ENCODE results near the gene SEC24A.
"Not testable (repeated sequence)": the region's sequence is repeated elsewhere in the genome, so short reads cannot be mapped to it uniquely, and the experiment has no call there.

The SEC24A gene

GRCh38 chr5:134648425-134649162 lies at the start of gene SEC24A:
SEC24A (plus strand) TSS chr5:134648785; CDS start chr5:134649077, 292 bp downstream.
- peak; percentile 96 for DNase-seq

- DNase-seq: not testable (repeated sequence)
Observed at GRCh38 chr5:134599820-134600219, 48.8 kb upstream of the SEC24A start.

- DNase-seq: no peak
Observed at GRCh38 chr5:134600600-134600999, 48.0 kb upstream of the SEC24A start.

- no peak for DNase-seq
Observed at GRCh38 chr5:134603059-134603458, 45.5 kb upstream of the SEC24A start.

- no peak for DNase-seq
Observed at GRCh38 chr5:134604908-134605307, 43.7 kb upstream of the SEC24A start.

- DNase-seq: no peak
Observed at GRCh38 chr5:134606726-134607125, 41.9 kb upstream of the SEC24A start.

GRCh38 chr5:134608555-134608954 lies 40.0 kb upstream of the SEC24A start:
- DNase-seq: peak; percentile 11

GRCh38 chr5:134609232-134609851 lies 39.2 kb upstream of the SEC24A start:
- no peak for DNase-seq

- no peak for DNase-seq
Observed at GRCh38 chr5:134610725-134611124, 37.9 kb upstream of the SEC24A start.

- no peak for DNase-seq
Observed at GRCh38 chr5:134611515-134611914, 37.1 kb upstream of the SEC24A start.

- DNase-seq: no peak
Observed at GRCh38 chr5:134614450-134615085, 34.0 kb upstream of the SEC24A start.

GRCh38 chr5:134620634-134621033 lies 28.0 kb upstream of the SEC24A start:
- no peak for DNase-seq

GRCh38 chr5:134625559-134625958 lies 23.0 kb upstream of the SEC24A start:
- DNase-seq: no peak

GRCh38 chr5:134626369-134627014 lies 22.1 kb upstream of the SEC24A start:
- DNase-seq: no peak

GRCh38 chr5:134634227-134634626 lies 14.4 kb upstream of the SEC24A start:
- no peak for DNase-seq

- not testable (repeated sequence) for DNase-seq
Observed at GRCh38 chr5:134635366-134635765, 13.2 kb upstream of the SEC24A start.

GRCh38 chr5:134637116-134637721 lies 11.4 kb upstream of the SEC24A start:
- no peak for DNase-seq

GRCh38 chr5:134638760-134639201 lies 9.8 kb upstream of the SEC24A start:
- DNase-seq: no peak

GRCh38 chr5:134642931-134643530 lies 5.6 kb upstream of the SEC24A start:
- DNase-seq: no peak

- DNase-seq: peak; percentile 66
Observed at GRCh38 chr5:134647750-134648424, 698 bp upstream of the SEC24A start.

- peak; percentile 21 for DNase-seq
Observed at GRCh38 chr5:134649163-134649835, 714 bp downstream of the SEC24A start.

Data from CD4-positive, alpha-beta T cell treated with Interleukin-17A for 1 hour (primary cell).